GM19438 (cell line): ENCODE measurements around the gene RPL13.
"Not testable (repeated sequence)": the region's sequence is repeated elsewhere in the genome, so short reads cannot be mapped to it uniquely, and the experiment has no call there.

Source experiments
- ATAC-seq: cut with Tn5 transposase; IDR thresholded peaks from one replicate; pipeline ENCODE4 v1.9.1; 2021; ENCODE audit warnings: low read depth; ENCODE audit not compliant: unreplicated experiment

RPL13 gene

GRCh38 chr16:89561884-89562599 is 1.6 kb downstream of the RPL13 start:
- ATAC-seq, result no peak

DNA sequence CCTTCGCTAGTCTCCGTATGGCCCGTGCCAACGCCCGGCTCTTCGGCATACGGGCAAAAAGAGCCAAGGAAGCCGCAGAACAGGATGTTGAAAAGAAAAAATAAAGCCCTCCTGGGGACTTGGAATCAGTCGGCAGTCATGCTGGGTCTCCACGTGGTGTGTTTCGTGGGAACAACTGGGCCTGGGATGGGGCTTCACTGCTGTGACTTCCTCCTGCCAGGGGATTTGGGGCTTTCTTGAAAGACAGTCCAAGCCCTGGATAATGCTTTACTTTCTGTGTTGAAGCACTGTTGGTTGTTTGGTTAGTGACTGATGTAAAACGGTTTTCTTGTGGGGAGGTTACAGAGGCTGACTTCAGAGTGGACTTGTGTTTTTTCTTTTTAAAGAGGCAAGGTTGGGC is 2.5 kb downstream of the RPL13 start:
- no peak for ATAC-seq

- ATAC-seq, result no peak
These were observed 3.3 kb downstream of the RPL13 start for GRCh38 chr16:89563639-89564392.

DNA sequence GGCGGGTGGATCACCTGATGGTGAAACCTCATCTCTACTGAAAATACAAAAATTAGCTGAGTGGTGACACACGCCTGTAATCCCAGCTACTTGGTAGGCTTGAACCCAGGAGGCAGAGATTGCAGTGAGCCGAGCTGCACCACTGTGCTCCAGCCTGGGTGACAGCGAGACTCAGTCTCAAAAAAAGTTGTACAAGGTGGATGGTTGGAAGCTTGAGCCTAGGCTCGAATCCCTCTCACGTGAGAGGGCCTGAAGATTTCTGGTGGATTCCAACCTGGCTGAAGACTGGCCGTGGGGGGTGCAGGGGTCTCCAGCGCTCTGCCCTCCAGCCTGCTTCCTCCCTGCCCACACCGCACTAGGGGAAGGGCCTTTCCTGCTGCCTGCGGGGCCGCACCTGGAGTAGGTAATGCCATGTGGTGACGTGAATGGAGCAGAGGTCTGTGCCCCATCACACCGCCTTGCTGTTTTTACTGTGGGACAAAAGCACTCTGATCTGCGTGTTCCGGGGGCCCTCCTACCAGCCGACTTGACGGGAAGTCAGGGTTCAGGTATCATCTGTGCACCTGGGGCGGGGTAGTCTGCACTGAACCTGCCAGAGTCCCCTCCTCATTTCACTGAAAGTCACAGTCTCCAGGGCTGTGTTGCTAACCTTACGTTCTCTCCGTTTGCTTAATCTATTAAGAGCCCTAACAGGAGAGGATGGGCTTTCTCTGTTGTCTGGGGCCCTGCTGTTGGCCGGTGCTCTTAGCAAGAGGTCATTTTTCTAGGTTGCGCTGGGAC is 4.2 kb downstream of the RPL13 start:
- ATAC-seq, result no peak

- ATAC-seq, result no peak
These were observed 4.7 kb downstream of the RPL13 start for GRCh38 chr16:89565256-89565505.

DNA sequence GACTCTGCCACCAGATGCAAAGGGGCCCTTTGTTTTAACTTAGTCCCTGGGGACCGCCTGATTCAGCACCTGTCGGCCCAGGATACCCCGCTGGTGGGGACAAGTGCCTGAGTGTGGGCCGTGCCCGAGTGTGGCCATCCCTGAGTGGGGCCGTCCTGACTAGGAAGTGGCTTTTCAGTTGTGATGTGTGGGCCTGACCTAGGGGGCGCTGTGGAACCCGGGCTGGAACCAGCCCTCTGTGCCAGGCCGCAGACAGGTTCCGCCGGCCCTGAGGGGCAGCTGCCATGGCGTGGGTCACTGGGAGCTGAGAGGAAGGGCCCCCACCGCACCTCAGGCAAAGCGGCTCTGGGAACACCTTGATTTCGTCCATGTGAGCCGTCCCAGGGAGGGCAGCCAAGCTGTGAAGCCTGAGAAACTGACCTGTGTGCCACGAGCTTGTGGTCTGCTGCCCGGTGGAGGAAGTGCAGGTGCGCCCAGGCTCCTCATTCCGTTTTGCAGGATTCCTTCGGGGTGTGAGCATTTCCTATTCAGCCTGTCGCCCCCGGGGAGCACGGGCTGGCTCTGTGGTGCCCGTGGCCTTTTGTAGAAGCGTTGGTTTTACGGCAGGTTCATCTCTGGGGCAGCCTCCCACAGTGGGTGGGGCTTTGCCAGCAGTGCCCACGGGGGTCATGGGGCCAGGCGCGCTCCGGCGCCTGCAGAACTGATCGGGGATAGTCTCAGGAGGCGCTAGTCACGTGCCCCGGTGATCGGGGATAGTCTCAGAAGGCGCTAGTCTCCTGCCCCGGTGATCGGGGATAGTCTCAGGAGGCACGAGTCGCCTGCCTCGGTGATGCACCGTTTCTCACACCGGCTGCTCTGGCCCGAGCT is 5.3 kb downstream of the RPL13 start:
- no peak for ATAC-seq

DNA sequence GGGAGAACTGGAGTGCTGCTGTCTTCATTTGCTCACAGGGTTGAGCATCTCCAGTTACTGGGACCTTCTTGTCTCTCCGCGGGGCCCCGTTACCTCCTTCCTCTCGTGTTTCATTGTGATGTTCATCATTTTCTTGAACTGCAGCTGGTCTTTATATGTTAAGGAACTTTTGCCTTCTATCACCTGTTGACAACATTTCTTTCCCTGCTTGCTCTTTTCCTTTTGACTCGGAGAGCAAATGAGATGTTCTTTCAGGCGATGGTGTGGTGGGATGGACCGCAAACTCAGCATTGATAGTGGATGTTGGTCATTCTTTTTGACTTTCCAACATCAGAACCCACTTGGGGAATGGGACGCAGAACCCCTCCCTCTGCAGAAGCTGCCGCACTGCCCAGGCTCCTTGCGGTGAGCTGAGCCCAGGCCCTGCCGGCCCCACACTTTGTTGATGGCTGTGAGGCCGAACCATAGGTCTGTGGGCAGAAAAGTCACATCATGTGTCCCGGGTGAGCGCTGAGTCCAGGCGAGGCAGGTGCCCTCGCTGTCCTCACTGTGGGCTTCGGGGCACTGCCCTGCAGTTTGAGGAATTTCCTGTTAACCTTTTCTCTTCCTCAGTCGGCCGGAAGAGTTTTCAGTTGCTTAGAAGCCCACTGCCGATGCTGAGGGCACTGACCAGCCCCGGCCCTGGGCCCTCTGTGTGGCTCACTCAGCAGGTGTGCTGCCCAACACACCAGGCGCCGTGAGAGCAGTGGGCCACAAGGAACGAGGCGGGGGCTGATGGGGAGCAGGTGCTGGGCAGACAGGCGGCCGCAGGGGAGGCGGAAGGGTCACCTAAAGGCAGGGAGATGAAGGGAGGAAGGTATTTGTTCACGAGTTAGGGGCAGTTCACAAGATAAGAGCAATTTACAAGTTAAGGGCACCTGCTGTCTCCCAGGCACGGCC is 7.4 kb downstream of the RPL13 start:
- ATAC-seq, result no peak

DNA sequence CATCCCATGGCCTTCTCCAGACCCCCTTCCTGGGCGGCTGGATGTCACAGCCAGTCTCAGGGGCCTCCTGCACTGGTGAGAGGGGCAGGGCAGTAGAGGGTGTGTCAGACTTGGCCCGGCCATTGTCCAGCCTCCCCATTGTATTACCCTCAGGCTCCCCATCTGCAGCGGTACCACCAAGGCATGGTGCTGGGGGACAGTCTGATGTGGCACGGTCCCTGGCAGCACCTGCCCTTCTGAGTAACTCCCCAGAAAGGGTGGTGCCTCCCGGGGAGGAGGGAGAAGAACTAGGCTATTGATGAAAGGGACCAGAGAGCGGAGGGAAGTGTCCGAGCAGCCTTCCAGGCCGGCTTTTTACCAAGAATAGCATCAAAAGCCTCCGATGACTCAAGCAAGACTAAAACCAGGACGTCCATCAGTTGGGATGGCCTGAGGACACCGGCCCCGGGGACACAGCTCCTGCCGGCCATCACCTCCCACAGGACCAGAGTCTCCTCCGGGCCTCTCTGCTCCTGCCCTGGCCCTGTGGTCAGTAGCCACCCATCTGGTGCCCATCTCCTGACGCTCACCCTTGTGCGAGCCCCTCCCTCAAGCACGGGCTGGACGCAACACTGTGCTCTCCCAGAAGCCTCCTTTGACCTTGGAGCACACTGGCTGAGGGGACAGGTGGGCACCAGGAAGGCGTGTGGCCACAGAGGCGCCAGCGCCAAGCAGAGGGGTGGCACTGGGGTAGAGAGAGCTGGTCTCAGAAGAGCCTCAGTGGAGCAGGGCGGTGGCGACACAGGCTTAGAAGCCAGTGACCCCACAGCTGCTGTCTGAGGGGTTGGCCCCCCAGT is 9.2 kb downstream of the RPL13 start:
- ATAC-seq, result no peak

DNA sequence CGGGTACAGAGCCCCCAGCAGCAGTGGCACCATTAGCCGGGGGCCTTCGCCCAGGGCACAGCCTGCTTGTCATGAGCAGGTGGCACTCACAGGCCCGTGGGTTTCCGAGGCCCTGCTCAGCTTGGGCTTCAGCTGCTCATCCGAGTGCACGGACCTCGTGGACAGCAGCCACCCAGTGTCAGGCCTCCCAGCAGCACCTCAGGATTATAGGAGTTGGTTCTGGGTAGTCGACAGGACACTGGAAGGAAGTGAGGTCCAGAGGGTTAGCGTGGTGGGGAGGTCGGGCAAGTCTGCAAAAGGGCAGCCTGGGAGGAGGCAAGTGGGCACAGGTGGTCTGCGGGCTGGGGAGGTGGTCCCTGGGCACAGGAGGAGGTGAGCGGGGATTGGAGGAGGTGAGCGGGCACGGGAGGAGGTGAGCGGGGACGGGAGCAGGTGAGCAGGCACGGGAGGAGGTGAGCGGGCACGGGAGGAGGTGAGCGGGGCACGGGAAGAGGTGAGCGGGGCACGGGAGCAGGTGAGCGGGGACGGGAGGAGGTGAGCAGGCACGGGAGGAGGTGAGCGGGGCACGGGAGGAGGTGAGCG is 10.0 kb downstream of the RPL13 start:
- no peak for ATAC-seq

- not testable (repeated sequence) for ATAC-seq
These were observed 10.6 kb downstream of the RPL13 start for GRCh38 chr16:89570983-89571598.

DNA sequence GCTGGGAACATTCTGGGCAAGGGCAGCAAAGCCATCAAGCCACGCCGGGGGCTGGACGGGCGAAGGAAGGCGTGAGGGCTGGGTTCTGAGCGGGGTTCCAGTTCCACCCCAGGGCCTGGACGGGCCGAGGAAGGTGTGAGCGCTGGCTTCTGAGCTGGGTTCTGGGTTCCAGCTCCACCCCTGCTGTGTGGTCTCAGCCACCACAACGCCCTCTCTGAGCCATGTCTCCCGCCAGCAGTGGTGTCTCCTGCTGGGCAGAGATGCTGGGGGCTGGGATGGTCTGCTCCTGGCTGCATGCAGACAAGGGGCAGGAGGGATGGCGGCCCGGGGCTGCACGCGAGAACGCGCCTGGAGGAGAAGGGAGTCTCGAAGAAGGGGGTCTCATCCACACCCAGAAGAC is 11.2 kb downstream of the RPL13 start:
- no peak for ATAC-seq

- ATAC-seq, result no peak
These were observed 11.6 kb downstream of the RPL13 start for GRCh38 chr16:89572073-89572484.

DNA sequence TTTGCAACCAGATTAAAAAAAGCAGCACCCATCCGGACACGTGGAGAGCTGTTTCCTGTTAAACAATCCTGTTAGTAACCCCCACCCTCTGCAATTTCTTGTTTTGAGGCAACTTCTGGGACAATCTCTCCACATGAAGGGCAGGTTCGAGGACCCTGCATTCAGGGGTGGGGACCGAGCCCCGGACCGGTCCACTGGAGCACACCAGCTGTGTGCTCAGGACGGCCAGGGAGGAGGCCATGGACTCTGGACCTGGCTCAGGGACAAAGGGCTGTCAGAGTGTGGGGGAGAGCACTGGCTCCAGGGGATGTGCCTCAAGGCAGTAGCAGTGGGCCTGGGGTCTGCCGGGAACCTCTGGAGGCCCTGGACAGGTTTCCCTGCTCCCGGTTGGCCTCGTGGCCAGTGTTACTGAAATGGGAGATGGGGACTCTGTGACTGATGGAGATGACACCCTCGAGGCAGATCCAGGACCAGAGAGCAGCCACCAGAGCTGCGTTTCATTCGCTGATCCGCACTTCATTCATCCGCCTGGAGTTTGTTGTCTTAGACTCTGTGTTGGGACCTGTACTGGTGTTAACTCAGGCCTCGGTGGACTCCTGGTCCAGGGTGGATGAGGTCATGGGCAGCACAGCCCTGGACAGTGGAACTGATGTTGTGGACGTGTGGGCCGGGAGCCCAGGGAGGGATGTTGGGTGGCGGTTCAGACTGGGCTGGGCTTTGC is 12.2 kb downstream of the RPL13 start:
- no peak for ATAC-seq

DNA sequence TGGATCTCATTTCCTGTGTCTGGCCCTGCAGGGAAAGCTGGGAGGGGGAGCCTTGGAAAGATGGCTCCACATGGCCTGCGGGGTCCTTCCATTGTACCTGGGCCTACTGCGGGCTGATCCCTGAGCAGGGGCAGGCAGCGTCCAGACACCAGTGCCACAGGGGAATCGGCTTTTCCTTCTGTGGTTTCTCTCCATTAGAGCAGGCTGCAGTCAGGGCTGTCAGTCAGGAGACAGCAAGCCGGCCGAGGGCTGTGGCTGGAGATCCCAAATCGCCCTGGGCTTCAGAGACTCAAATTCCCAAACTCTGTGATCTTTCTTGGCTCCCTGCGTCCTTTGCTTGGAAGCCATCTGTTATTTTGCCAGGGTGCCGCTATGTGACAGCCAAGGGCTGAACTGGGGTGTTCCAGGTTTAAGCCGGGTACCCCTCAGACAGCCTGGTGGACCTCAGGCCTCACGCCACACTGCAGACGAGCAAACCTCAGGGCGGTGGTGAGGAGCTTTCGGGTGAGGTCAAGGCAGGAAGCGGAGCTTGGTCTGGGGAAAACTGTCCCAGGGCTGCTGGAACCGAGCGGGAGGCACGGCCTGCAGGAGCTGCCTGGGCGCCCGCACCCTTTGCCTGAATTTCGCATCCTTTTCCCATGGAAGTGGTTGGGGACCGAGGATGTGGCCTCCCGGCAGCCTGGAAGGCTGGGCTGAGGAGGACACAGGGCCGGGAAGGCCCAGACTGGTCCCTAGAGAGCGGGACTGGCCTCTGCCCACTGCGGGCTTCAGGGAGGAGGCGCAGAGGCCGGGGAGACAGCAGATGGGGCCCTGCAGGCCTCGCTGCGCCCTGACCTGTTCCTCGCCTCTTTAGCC is 13.6 kb downstream of the RPL13 start:
- ATAC-seq, result no peak

DNA sequence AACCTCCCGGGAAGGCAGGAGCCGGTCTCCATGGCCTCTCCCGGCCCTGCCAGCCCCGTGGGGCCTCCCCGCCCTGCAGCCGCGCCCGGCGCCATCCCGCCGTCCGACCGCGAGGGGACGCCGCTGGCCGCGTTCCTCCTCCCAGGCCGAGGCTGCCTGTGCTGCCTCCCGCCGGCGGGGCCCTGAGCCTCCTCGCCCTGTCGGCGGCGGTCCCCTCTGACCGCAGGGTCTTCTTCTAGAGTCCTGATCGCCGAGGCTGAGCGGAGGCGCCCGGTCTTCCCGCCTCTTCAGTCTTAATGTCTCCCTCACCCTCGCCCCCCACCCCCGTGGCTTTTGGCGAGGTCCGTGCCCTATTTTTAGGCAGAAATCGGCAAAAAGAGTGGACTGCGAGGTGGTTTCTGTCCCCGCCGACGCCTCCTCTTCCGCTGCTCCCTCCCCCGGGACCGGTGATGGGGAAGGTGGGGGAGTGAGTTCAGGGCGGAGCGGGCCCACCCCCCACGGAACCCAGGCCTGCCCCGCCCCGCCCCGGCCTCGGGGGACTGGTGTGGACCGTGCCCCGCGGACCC is 14.3 kb downstream of the RPL13 start:
- no peak for ATAC-seq
